ENCODE data around the gene SCFD2.

The SCFD2 gene

DNA sequence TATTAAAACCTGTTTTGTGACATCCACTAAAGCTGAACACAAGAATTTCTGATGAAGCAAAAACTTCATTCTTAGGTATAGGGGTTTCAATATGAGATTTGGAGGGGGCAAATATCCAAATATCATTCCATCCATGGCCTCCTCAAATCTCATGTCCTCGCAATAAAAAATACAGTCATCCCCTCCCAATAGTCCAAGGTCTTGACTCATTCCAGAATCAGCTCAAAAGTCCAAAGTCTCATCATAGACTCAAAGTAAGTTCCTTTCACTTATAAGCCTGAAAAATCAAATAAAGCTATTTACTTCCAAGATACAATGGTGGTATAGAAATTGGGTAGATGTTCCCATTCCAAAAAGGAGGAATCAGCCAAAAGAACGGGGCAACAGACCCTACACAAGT, 213.4 kb downstream of the SCFD2 start:
- TF ChIP-seq GATA3 (IDR thresholded peaks at IDR 0.05; ENCODE audit: low read depth, low read length) (no peak), GATA2 (IDR thresholded peaks at IDR 0.05; ENCODE audit: low read depth, low read length) (no peak)

DNA sequence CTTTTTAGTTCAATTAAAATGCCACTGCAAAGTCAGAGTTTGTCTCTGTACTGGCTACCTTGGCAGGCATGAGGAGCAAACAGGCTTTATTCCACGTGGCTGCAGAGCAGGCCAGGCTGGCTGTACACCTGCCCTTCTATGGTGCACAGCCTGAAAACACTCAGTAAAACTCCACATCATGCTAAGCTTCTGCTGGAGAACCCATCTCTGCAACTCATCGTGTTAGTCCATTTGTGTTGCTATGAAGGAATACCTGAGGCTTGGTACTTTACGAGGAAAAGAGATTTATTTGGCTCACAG, 214.4 kb downstream of the SCFD2 start:
- TF ChIP-seq GATA3 (IDR thresholded peaks at IDR 0.05; ENCODE audit: low read depth, low read length) (no peak), GATA2 (IDR thresholded peaks at IDR 0.05; ENCODE audit: low read depth, low read length) (no peak)

DNA sequence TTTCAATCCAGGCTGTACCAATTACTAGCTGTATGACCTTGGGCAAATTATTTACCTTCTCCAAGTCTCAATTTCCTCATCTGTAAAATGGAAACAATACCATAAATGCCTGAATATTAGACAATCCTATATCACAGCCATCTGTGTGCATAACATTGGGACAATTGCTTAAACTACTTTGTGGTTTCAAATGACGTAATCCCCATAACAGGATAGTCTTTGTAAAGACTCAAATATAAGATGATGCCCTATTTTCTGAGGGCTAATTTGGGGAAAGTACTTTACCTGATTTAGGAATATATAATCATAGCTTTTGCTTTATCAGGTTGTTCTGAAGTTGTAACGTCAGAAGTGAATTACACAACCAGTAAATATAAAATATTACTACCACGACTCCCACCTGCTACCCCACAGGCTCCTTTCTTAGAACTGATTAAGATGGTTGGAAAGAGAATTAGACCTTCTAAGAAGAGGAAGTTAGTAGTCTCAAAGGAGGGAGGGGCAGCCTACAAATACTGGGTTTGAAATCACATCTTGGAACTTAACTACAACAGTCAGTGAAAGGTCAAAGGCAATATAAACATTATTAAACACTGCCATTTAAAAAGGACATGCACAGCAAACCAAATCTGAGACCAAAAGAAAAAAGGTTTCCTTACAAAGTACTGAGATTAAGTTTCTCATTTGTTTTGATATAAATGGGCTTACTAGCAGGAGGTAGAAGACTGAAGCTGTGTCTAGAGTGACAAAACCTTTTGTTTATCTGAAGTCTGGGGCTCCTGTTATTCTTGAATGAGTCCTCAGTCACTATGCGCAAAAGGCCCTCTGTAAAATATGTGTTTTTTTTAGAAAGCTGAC, 215.0 kb downstream of the SCFD2 start:
- TF ChIP-seq GATA2 (IDR thresholded peaks at IDR 0.05; ENCODE audit: low read depth, low read length) (no peak), GATA3 (IDR thresholded peaks at IDR 0.05; ENCODE audit: low read depth, low read length) (no peak)

DNA sequence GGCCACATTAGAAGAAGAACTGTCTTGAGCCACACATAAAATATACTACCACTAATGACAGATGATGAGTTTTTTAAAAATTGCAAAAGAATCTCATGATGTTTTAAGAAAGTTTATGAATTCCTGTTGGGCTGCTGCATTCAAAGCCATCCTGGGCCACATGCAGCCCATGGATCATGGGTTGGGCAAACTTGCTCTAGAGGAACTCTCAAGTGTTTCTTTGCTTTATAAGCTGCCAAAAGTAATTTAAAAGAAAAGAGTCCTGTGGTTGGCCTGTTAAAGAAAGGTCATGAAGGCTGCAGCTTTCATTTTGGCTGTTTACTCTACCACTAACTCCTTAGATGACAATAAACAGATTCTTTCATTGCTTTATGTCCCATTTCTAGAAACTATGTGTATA, 218.2 kb downstream of the SCFD2 start:
- TF ChIP-seq GATA3 (IDR thresholded peaks at IDR 0.05; ENCODE audit: low read depth, low read length) (no peak), GATA2 (IDR thresholded peaks at IDR 0.05; ENCODE audit: low read depth, low read length) (no peak)

DNA sequence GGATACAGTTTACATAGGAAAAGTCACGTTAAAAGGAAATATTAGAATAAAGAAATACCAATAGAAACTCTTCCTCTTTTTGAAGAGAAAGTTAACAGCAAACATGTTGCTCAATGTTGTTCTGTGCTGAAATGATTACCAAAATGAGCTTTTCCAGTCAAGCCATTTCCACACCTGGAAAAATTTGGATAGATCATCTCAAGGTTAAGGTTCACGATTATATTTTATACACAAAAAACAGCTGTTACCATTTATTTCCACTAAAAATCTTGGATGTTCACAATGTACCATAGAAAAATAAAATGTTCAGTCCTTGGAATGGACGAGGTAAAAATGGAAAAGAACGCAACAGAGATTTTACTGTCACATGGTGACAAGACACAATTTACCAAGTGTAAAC, 218.7 kb downstream of the SCFD2 start:
- TF ChIP-seq GATA3 (IDR thresholded peaks at IDR 0.05; ENCODE audit: low read depth, low read length) (no peak), GATA2 (IDR thresholded peaks at IDR 0.05; ENCODE audit: low read depth, low read length) (no peak)

- TF ChIP-seq GATA2 (IDR thresholded peaks at IDR 0.05; ENCODE audit: low read depth, low read length) (no peak), GATA3 (IDR thresholded peaks at IDR 0.05; ENCODE audit: low read depth, low read length) (no peak)
Observed at GRCh38 chr4:53141308-53141707, 224.6 kb downstream of the SCFD2 start.

GRCh38 chr4:53137468-53137867, 228.4 kb downstream of the SCFD2 start:
- TF ChIP-seq GATA2 (IDR thresholded peaks at IDR 0.05; ENCODE audit: low read depth, low read length) = no peak
- no peak for TF ChIP-seq GATA3 (IDR thresholded peaks at IDR 0.05; ENCODE audit: low read depth, low read length)

DNA sequence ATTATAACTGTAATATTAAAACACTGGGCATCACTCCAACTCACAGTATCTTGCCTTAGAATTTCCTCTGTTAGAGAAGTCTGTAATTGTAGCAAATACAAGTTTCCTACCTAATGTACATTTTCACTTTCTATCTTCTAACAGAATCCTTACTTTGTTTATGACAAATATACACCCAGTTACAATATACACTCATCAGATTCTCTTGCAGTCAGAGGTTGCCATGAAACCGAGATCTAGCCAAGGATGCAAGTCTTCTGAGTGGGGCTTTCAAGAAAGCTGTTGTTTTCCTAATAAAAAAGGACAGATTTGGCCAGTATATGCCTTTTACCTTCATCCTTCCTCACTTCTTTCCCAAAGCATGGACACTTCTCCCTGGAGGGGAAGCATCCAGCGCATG, 228.9 kb downstream of the SCFD2 start:
- TF ChIP-seq GATA2 (IDR thresholded peaks at IDR 0.05; ENCODE audit: low read depth, low read length) (no peak), GATA3 (IDR thresholded peaks at IDR 0.05; ENCODE audit: low read depth, low read length) (no peak)

- TF ChIP-seq GATA3 (IDR thresholded peaks at IDR 0.05; ENCODE audit: low read depth, low read length) (no peak), GATA2 (IDR thresholded peaks at IDR 0.05; ENCODE audit: low read depth, low read length) (no peak)
Observed at GRCh38 chr4:53132132-53132891, 233.5 kb downstream of the SCFD2 start.

DNA sequence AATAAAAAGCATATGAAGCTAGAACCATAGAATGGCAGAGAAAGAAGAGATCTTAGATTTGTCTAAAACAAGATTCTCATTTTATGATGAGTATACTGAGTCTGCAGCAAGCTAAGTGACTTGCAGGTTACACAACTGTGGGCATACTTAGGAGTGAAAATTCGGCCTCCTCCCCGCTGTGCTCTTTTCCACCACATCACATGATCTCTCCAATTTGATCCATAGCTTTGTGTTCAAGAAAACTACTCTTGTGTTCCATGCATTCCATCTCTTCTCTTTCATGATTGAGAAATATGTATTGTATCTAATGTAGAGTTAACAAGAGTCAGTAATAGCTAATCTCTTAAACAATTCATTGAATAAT, 234.3 kb downstream of the SCFD2 start:
- TF ChIP-seq GATA2 (IDR thresholded peaks at IDR 0.05; ENCODE audit: low read depth, low read length) (no peak), GATA3 (IDR thresholded peaks at IDR 0.05; ENCODE audit: low read depth, low read length) (no peak)

GRCh38 chr4:53130896-53131561, 234.8 kb downstream of the SCFD2 start:
- no peak for TF ChIP-seq GATA2 (IDR thresholded peaks at IDR 0.05; ENCODE audit: low read depth, low read length)
- no peak for TF ChIP-seq GATA3 (IDR thresholded peaks at IDR 0.05; ENCODE audit: low read depth, low read length)

DNA sequence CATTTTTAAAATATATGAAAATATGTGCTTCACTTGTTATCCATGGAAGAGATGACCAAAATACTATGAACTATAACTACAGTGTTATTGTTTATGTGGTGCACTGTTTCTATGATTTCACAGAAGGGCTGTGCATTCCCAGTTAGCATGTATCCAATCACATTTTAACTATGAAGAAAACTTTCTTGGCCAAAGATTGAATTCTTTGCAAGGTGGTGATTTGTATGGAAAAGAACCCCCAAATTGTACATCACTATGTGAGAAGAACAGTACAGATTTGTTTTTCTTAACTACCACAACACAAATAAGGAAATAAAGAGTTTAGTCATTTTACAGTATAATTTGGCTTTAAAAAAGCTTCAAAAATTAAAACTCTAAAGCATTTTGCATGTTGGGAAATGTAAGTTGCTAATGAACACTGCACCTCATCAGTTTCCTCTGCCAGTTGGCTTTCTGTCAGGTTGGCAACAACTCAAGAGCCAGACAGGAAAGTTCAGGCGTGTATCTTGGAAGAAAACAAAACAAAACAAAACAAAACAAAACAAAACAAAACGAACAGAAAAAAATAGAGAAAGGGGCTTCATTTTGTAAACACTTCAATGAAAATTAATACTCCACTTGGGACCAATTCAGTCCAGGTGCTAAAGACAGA, 237.0 kb downstream of the SCFD2 start:
- TF ChIP-seq GATA3 (IDR thresholded peaks at IDR 0.05; ENCODE audit: low read depth, low read length) (no peak), GATA2 (IDR thresholded peaks at IDR 0.05; ENCODE audit: low read depth, low read length) (no peak)

DNA sequence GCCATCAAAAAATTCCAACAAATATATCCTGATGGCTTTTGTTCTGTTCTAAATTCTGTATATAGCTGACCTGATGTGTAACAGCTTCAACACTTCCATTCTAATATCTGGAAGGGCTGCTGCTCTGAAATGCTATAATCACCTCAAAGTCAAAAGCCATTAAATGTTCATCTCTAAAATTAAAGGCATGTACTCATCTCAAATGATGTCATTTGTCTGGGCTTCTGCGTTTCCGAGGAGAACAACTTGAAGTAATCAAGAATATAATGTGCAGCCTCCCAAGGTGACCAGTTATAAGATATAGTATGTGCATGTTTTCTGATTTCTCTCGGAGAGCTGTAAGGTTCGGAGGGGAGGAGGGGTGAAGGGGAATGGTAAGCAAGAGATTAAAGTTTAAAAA, 237.6 kb downstream of the SCFD2 start:
- TF ChIP-seq GATA3 (IDR thresholded peaks at IDR 0.05; ENCODE audit: low read depth, low read length) (no peak), GATA2 (IDR thresholded peaks at IDR 0.05; ENCODE audit: low read depth, low read length) (no peak)

GRCh38 chr4:53127365-53127764, 238.5 kb downstream of the SCFD2 start:
- TF ChIP-seq GATA2 (IDR thresholded peaks at IDR 0.05; ENCODE audit: low read depth, low read length) (no peak), GATA3 (IDR thresholded peaks at IDR 0.05; ENCODE audit: low read depth, low read length) (no peak)

Measured in SH-SY5Y (cell line).